ENCODE results near the gene ATP5F1E. TPM values are rescaled to one million over a fixed set of nuclear protein-coding genes. Genes with fewer than 3 reads are reported as not detected.

ATP5F1E gene
- total RNA-seq, 1 donor from 2014 or later, result 102 TPM

DNA sequence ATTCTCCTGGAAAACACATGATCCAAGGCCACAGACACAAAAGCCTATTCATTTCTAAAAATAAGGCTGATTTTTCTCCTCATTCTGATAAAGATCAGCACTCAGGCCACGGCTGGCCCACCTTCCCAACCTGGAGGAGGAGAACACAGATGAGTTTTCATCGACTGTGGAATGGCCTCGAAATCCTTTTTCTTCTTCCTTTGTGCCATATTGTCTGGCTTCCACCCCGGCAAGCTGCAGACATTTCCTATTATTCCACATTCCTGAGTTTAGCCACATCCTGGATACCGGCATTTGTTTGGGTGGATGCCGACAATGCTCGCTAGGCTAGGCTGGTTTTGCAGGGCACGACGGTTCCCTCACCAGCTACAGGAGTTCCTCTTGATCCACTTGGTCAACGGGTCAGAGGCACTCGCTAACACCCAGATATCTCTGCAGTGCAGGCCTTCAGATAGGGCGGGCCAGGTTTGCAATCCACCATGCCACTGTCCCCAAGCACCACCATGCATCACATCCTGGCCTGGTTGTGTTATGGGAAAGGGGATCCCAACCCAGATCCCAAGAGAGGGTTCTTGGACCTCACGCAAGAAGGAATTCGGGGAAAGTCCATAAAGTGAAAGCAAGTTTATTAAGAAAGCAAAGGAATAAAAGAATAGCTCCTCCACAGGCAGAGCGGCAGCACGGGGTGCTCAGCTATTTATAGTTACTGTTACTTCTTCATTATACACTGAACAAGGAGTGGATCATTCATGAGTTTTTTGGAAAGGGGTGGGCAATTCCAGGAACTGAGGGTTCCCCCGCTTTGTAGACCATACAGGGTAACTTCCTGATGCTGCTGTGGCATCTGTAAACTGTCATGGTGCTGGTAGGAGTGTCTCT lies 20.9 kb downstream of the ATP5F1E start:
- H3K27me3 Mint-ChIP-seq (ENCODE audit: unreplicated experiment), result peaks cover 14% of the 10 kb centered on the region

DNA sequence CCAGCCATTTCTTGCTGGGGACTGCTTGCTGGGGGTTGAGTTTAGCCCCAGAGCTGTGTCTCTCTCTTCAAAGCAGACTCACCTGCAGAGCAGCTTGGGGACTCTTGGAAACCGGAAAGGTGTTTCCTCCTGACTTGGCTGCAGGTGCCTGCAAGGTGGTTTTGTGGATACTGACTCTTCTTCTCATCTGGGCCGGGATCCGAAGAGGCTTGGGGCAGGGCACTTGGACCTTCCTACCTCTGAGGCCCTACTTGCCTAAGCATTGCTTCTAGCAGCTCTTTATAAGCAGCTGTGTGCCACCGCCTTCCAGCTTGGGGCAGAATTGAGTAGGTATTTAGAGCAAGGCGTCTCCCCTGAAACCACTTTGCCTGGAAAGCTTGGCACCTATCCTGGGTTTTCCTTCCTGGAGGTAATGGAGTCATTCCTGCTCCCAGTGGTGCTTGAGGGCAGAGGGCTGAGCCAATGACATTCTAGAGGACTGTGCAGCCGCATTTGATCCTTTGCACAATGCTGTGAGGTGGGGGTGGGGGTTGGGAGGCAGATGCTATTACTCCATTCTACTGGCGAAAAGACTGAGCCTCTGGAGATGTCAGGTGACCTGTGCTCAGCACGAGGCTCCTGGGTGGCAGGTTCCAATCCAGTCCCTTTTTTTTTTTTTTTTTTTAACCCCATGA lies 21.7 kb downstream of the ATP5F1E start:
- Mint-ChIP-seq H3K4me1 (ENCODE audit: unreplicated experiment) (peaks cover 48% of the 10 kb centered on the region), H3K27ac (ENCODE audit: unreplicated experiment) (peak overlapping the region; percentile 100), H3K4me3 (ENCODE audit: unreplicated experiment) (peak overlapping the region; percentile 75), H3K36me3 (ENCODE audit: low read depth, unreplicated experiment) (no peaks in the 10 kb centered on the region), H3K9me3 (ENCODE audit: unreplicated experiment) (no peaks in the 10 kb centered on the region), H3K27me3 (ENCODE audit: unreplicated experiment) (peaks cover 16% of the 10 kb centered on the region)
- DNase-seq (ENCODE audit: low spot score), result peak; percentile 9
- TF ChIP-seq, protein P1, sequence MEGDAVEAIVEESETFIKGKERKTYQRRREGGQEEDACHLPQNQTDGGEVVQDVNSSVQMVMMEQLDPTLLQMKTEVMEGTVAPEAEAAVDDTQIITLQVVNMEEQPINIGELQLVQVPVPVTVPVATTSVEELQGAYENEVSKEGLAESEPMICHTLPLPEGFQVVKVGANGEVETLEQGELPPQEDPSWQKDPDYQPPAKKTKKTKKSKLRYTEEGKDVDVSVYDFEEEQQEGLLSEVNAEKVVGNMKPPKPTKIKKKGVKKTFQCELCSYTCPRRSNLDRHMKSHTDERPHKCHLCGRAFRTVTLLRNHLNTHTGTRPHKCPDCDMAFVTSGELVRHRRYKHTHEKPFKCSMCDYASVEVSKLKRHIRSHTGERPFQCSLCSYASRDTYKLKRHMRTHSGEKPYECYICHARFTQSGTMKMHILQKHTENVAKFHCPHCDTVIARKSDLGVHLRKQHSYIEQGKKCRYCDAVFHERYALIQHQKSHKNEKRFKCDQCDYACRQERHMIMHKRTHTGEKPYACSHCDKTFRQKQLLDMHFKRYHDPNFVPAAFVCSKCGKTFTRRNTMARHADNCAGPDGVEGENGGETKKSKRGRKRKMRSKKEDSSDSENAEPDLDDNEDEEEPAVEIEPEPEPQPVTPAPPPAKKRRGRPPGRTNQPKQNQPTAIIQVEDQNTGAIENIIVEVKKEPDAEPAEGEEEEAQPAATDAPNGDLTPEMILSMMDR (IDR thresholded peaks at IDR 0.05; ENCODE audit: unreplicated experiment), result no peak

More for the DNA sequence above, 20.9 kb downstream of the ATP5F1E start:
- DNase-seq (ENCODE audit: low spot score), result peak; percentile 79
- TF ChIP-seq, protein P1 (IDR thresholded peaks at IDR 0.05; ENCODE audit: unreplicated experiment), result no peak
- no peaks in the 10 kb centered on the region for H3K9me3 Mint-ChIP-seq (ENCODE audit: unreplicated experiment)
- peaks cover 47% of the 10 kb centered on the region for H3K4me1 Mint-ChIP-seq (ENCODE audit: unreplicated experiment)
- H3K27ac Mint-ChIP-seq (ENCODE audit: unreplicated experiment), result peak overlapping the region; percentile 100
- no peaks in the 10 kb centered on the region for H3K36me3 Mint-ChIP-seq (ENCODE audit: low read depth, unreplicated experiment)
- peak overlapping the region; percentile 75 for H3K4me3 Mint-ChIP-seq (ENCODE audit: unreplicated experiment)

DNA sequence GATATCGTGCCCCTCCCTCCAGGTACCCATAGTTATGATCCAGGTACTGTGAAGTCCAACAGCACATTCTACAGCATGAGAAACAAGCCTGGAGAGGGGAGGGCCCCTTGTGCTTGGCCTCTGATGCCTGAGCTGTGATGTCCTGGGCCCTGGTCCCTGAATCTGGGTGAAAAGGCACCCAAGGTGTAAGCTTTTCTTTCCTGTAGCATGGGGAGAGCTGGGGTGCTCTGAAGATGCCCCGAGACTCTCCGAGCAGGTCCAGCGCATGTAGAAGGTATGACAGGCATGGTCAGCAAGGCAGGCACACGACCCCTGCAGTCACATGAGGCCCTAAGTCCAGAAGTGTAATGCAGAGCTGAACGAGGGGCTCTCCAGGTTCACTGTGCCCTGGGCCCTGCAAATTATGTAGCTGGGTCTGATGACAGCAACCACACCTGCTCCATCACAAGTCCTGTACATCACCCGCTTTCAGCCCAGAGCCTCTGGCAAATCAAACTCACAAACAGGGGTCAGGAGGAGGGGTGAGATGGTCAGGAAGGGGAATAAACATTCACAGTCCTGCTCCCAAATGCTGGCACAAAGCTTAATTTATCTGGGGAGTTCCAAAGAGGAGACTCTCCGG lies 23.3 kb downstream of the ATP5F1E start:
- H3K4me3 Mint-ChIP-seq (ENCODE audit: unreplicated experiment), result no peak overlapping the region
- TF ChIP-seq, protein P1 (IDR thresholded peaks at IDR 0.05; ENCODE audit: unreplicated experiment), result no peak
- peaks cover 5% of the 10 kb centered on the region for H3K36me3 Mint-ChIP-seq (ENCODE audit: low read depth, unreplicated experiment)
- H3K27ac Mint-ChIP-seq (ENCODE audit: unreplicated experiment), result peak overlapping the region; percentile 100
- DNase-seq (ENCODE audit: low spot score), result no peak
- H3K4me1 Mint-ChIP-seq (ENCODE audit: unreplicated experiment), result peaks cover 56% of the 10 kb centered on the region
- peaks cover 19% of the 10 kb centered on the region for H3K27me3 Mint-ChIP-seq (ENCODE audit: unreplicated experiment)
- H3K9me3 Mint-ChIP-seq (ENCODE audit: unreplicated experiment), result no peaks in the 10 kb centered on the region

DNA sequence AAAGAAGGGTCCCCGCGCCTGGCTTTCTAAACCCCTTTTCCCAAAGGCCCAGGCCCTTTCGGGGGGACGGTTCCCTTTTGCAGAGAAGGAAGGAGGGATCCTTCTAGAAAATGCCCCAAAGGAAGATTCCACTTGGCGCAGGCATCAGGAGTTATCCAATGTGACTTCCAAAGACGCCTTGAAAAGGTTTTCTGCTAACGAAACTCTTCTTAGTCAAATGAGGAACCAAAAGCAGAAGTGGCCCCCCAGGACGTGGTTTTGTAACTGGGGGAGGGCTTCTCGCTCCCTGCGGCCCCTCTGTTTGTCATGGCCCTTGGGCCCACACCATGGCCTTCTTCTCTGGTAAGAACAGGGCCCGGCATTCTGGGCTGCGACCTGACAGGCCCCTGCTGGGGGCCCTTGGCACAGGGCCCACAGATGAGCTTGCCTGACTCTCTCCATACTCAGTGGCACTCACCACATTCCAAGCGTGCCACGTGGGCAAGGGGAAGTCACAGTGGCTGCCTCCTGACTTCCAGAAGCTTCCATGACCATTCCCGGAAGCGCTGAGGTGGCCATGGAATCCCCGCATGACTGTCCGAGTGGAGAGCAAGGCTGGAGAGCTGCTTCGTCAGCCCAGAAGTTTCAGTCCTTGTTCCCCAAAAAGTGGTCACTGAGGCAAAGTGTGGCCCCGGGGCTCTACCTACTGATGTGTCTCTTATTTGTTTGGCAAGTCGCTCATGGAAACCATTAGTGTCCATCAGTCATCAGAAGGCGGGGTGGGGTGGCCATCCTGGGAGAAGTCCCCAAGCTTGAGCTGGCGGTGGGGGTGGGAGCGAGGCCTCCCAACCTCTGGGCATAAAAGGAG lies 24.2 kb downstream of the ATP5F1E start:
- peaks cover 61% of the 10 kb centered on the region for H3K4me1 Mint-ChIP-seq (ENCODE audit: unreplicated experiment)
- H3K27ac Mint-ChIP-seq (ENCODE audit: unreplicated experiment), result peak overlapping the region; percentile 67
- H3K27me3 Mint-ChIP-seq (ENCODE audit: unreplicated experiment), result peaks cover 19% of the 10 kb centered on the region
- TF ChIP-seq, protein P1 (IDR thresholded peaks at IDR 0.05; ENCODE audit: unreplicated experiment), result no peak
- H3K4me3 Mint-ChIP-seq (ENCODE audit: unreplicated experiment), result peak overlapping the region; percentile 67
- H3K36me3 Mint-ChIP-seq (ENCODE audit: low read depth, unreplicated experiment), result peaks cover 12% of the 10 kb centered on the region
- no peak for DNase-seq (ENCODE audit: low spot score)
- H3K9me3 Mint-ChIP-seq (ENCODE audit: unreplicated experiment), result no peaks in the 10 kb centered on the region
